Measurements from ENCODE around the gene HYOU1.

HYOU1 gene

GRCh38 chr11:119081682-119082260 lies 24.8 kb upstream of the HYOU1 start:
- Histone ChIP-seq H3K4me1 (ENCODE audit: insufficient read depth, low read length) (peaks cover 19% of the 10 kb centered on the region), H3K4me2 (ENCODE audit: insufficient read depth, low read length) (no peak overlapping the region), H3K79me2 (ENCODE audit: insufficient read depth, low read length) (peaks cover 18% of the 10 kb centered on the region), H3K27ac (ENCODE audit: low read length) (no peak overlapping the region), H2AFZ (ENCODE audit: low read depth, low read length) (no peak overlapping the region), H3K36me3 (ENCODE audit: insufficient read depth, low read length) (peaks cover 59% of the 10 kb centered on the region), H3K9ac (ENCODE audit: low read depth, low read length) (no peak overlapping the region), H3K9me3 (ENCODE audit: insufficient read depth, low read length, severe bottlenecking) (no peaks in the 10 kb centered on the region), H4K20me1 (ENCODE audit: insufficient read depth, low read length) (peaks cover 3% of the 10 kb centered on the region; the same call in 1 of the 2 replicates), H3K27me3 (ENCODE audit: insufficient read depth, low read length, poor library complexity) (no peaks in the 10 kb centered on the region), H3K4me3 (ENCODE audit: low read depth in 1 of 2, low read length in 2 of 2) (no peak overlapping the region)
- DNase-seq (no peak), ATAC-seq (ENCODE audit: insufficient read depth, low read depth) (no peak)
- TF ChIP-seq CTCF (IDR thresholded peaks at IDR 0.05; ENCODE audit: borderline replicate concordance, extremely low read depth, low read length, poor library complexity, severe bottlenecking) (no peak), EZH2 (IDR thresholded peaks at IDR 0.05; ENCODE audit: borderline replicate concordance, low read depth, low read length, severe bottlenecking) (no peak)

GRCh38 chr11:119078675-119079420 lies 21.8 kb upstream of the HYOU1 start:
- Histone ChIP-seq H3K9ac (ENCODE audit: low read depth, low read length) (no peak overlapping the region), H3K9me3 (ENCODE audit: insufficient read depth, low read length, severe bottlenecking) (no peaks in the 10 kb centered on the region), H3K4me2 (ENCODE audit: insufficient read depth, low read length) (no peak overlapping the region), H3K27me3 (ENCODE audit: insufficient read depth, low read length, poor library complexity) (no peaks in the 10 kb centered on the region), H3K79me2 (ENCODE audit: insufficient read depth, low read length) (no peaks in the 10 kb centered on the region), H3K27ac (ENCODE audit: low read length) (no peak overlapping the region), H2AFZ (ENCODE audit: low read depth, low read length) (no peak overlapping the region), H4K20me1 (ENCODE audit: insufficient read depth, low read length) (no peaks in the 10 kb centered on the region), H3K36me3 (ENCODE audit: insufficient read depth, low read length) (peaks cover 72% of the 10 kb centered on the region), H3K4me1 (ENCODE audit: insufficient read depth, low read length) (no peaks in the 10 kb centered on the region), H3K4me3 (ENCODE audit: low read depth in 1 of 2, low read length in 2 of 2) (no peak overlapping the region)
- TF ChIP-seq CTCF (IDR thresholded peaks at IDR 0.05; ENCODE audit: borderline replicate concordance, extremely low read depth, low read length, poor library complexity, severe bottlenecking) (no peak), EZH2 (IDR thresholded peaks at IDR 0.05; ENCODE audit: borderline replicate concordance, low read depth, low read length, severe bottlenecking) (no peak)
- ATAC-seq (ENCODE audit: insufficient read depth, low read depth) (no peak), DNase-seq (no peak)

GRCh38 chr11:119077839-119078238 lies 20.8 kb upstream of the HYOU1 start:
- no peaks in the 10 kb centered on the region for H4K20me1 ChIP-seq (ENCODE audit: insufficient read depth, low read length)
- H3K27ac ChIP-seq (ENCODE audit: low read length) = no peak overlapping the region
- H3K27me3 ChIP-seq (ENCODE audit: insufficient read depth, low read length, poor library complexity) = no peaks in the 10 kb centered on the region
- no peak overlapping the region for H2AFZ ChIP-seq (ENCODE audit: low read depth, low read length)
- 0 out of 2 replicates have a peak, but pooled peaks cover 3% of the 10 kb centered on the region for H3K79me2 ChIP-seq (ENCODE audit: insufficient read depth, low read length)
- no peaks in the 10 kb centered on the region for H3K9me3 ChIP-seq (ENCODE audit: insufficient read depth, low read length, severe bottlenecking)
- no peak overlapping the region for H3K4me2 ChIP-seq (ENCODE audit: insufficient read depth, low read length)
- no peak overlapping the region for H3K9ac ChIP-seq (ENCODE audit: low read depth, low read length)
- no peak overlapping the region for H3K4me3 ChIP-seq (ENCODE audit: low read depth in 1 of 2, low read length in 2 of 2)
- DNase-seq (no peak), ATAC-seq (ENCODE audit: insufficient read depth, low read depth) (no peak)
- peaks cover 82% of the 10 kb centered on the region for H3K36me3 ChIP-seq (ENCODE audit: insufficient read depth, low read length)
- H3K4me1 ChIP-seq (ENCODE audit: insufficient read depth, low read length) = no peaks in the 10 kb centered on the region
- TF ChIP-seq EZH2 (IDR thresholded peaks at IDR 0.05; ENCODE audit: borderline replicate concordance, low read depth, low read length, severe bottlenecking) (no peak), CTCF (IDR thresholded peaks at IDR 0.05; ENCODE audit: borderline replicate concordance, extremely low read depth, low read length, poor library complexity, severe bottlenecking) (no peak)

All from DND-41 (cell line).